Heart left ventricle (tissue), 16 donors: ENCODE results near the gene CREB3L1. TPM values are rescaled to one million over a fixed set of nuclear protein-coding genes. Genes with fewer than 3 reads are reported as not detected.
A peak's percentile ranks its signal among the peaks of the same experiment; 100 is the strongest.

Source experiments
- ATAC-seq, 4 donors: fragments of 200-7000 bp; cut with Tn5 transposase; one replicate each; pipeline ENCODE4 v1.9.1; 2020 to 2022; ENCODE audit warnings: moderate library complexity in 4 of 4, mild to moderate bottlenecking in 3 of 4, moderate number of reproducible peaks in 1 of 4
- DNase-seq, 5 donors: peaks; one replicate each; pipeline ENCODE4 v3.0.0-alpha.2; 2020
- H3K27ac ChIP-seq, 12 donors: fragments of 200-600 bp; sonication (generic) in 4 of 12; one replicate each; pipeline versions ENCODE4 v1.5.0 to v1.8.0; 2016 to 2022; ENCODE audit warnings: mild to moderate bottlenecking in 2 of 12
- H3K27me3 ChIP-seq, 9 donors: fragments of 200-600 bp; sonication (generic) in 2 of 9; one replicate each; pipeline versions ENCODE4 v1.5.1 to v1.8.0; 2016 to 2022; ENCODE audit warnings: mild to moderate bottlenecking in 3 of 9
- H3K36me3 ChIP-seq, 9 donors: fragments of 200-600 bp; sonication (generic) in 2 of 9; one replicate each; pipeline versions ENCODE4 v1.5.0 to v1.8.0; 2018 to 2022; ENCODE audit warnings: mild to moderate bottlenecking in 2 of 9
- H3K4me1 ChIP-seq, 12 donors: fragments of 200-600 bp; sonication (generic) in 4 of 12; one replicate each; pipeline versions ENCODE4 v1.5.0 to v1.8.0; 2016 to 2022; ENCODE audit warnings: mild to moderate bottlenecking in 3 of 12
- H3K4me3 ChIP-seq, 12 donors: fragments of 200-600 bp; sonication (generic) in 4 of 12; one replicate each; pipeline versions ENCODE4 v1.5.0 to v1.8.0; 2017 to 2022; ENCODE audit warnings: mild to moderate bottlenecking in 9 of 12, moderate library complexity in 4 of 12
- H3K9me3 ChIP-seq, 12 donors: fragments of 200-600 bp; sonication (generic) in 4 of 12; one replicate each; pipeline versions ENCODE4 v1.5.0 to v1.8.0; 2016 to 2022; ENCODE audit warnings: mild to moderate bottlenecking in 1 of 12
- POLR2A ChIP-seq, 2 donors: fragments of 450-650 bp; IDR thresholded peaks; one replicate each; pipeline ENCODE4 v1.6.1; 2017; ENCODE audit warnings: antibody characterized with exemption in 2 of 2, mild to moderate bottlenecking in 2 of 2, moderate library complexity in 2 of 2
- WGBS, 4 donors: extraction: QIAGEN DNeasy Blood & Tissue Kit in 2 of 4; methylation state at CpG; one replicate each; pipeline versions ENCODE4 v1.1.5 to v1.1.7; 2013 to 2018; 5-methylcytosine and 5-hydroxymethylcytosine counted together
- intact Hi-C, 10 donors: fragments of 100-400 bp; cut with DNase I; formaldehyde crosslinking; loops; one replicate each; pipeline versions ENCODE4 v1.11.1 to v1.14.2; 2022
- long read RNA-seq, 3 donors: library from polyadenylated mRNA; unstranded; transcript quantifications; one replicate each; pipeline ENCODE4 v2.0.0, GENCODE V29; 2020 to 2021
- polyA plus RNA-seq, 2 donors: library from polyadenylated mRNA; stranded (reverse); fragments of 200-250 nt; gene quantifications; one replicate each; pipeline ENCODE4 v1.2.3, GENCODE V29; 2013
- total RNA-seq, 9 donors: library from RNA; depleted of rRNA in 2 of 9; stranded (reverse); fragments of >200 nt in 2 of 9; fragmentation: NEBNext Ultra II Directional in 3 of 9; extraction: Animal tissue kit (Norgen Biotek cat#: 25700) in 3 of 9; gene quantifications; one replicate each; pipeline versions ENCODE4 v1.1.0 to v1.2.4, GENCODE V29; 2016 to 2023
- TF ChIP-seq, protein P1 (sequence below), 12 donors: fragments of 200-600 bp; sonication (generic) in 4 of 12; IDR thresholded peaks; one replicate each; pipeline versions ENCODE4 v1.5.0 to v1.8.0; 2018 to 2022; ENCODE audit warnings: antibody characterized with exemption in 12 of 12, mild to moderate bottlenecking in 5 of 12
- donor health status: ischemic (EF 13 %, LVEDD 7.1; RV severe dilation, severe dysfunction).
- donor health status: healthy with polysubstance abuse.
- donor health status: DM: no; HTN: yes; CAD: no.
- donor health status: DM: no; HTN: no; CAD: no.
- donor health status: ischemic (EF 25% LVEDD 6.9; RV normal size, moderate dysfunction).
- donor health status: ischemic (EF 25% LVEDD 5.7; RV mildly dilated, moderate dysfunction).
- donor health status: healthy.
- donor health status: DM: yes; HTN: yes; CAD: no.
- donor health status: ischemic (EF 35%, LVEDD 5.7; RV mildly dilated, moderate dysfunction).
- donor health status: nonischemic (EF 11% LVEDD 7.7; RV severe dilation, severe dysfunction).
- donor health status: DM: yes; HTN: yes; CAD: no.
- donor health status: PGD.
- donor health status: ischemic (EF 29% LVEDD 5.4; RV normal size, mild dysfunction).
- donor health status: nonischemic (EF 23%, LVEDD 6.1; RV moderate dilation, normal function).

The CREB3L1 gene, protein sequence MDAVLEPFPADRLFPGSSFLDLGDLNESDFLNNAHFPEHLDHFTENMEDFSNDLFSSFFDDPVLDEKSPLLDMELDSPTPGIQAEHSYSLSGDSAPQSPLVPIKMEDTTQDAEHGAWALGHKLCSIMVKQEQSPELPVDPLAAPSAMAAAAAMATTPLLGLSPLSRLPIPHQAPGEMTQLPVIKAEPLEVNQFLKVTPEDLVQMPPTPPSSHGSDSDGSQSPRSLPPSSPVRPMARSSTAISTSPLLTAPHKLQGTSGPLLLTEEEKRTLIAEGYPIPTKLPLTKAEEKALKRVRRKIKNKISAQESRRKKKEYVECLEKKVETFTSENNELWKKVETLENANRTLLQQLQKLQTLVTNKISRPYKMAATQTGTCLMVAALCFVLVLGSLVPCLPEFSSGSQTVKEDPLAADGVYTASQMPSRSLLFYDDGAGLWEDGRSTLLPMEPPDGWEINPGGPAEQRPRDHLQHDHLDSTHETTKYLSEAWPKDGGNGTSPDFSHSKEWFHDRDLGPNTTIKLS
- total RNA-seq (10 to 100 TPM; 15.5 to 31.9 (median 23.3) TPM), polyA plus RNA-seq (10 to 100 TPM in 1 of 2 donors, 1 to 10 TPM in 1; 7.4 to 30.9 TPM)
- long read RNA-seq, donor 1, transcript CREB3L1-205 (4 exons, 1,817 nt) = major isoform, 5 of 13 reads
- long read RNA-seq, donor 1, partial matches to known transcripts = 2 of 13 reads
- long read RNA-seq, donor 1, other reads (novel, unspliced or antisense) = 3 of 13 reads
- long read RNA-seq, donor 2, partial matches to known transcripts = 0 of 3 reads
- long read RNA-seq, donor 2, other reads (novel, unspliced or antisense) = 0 of 3 reads
- long read RNA-seq, donor 3, partial matches to known transcripts = 3 of 6 reads
- long read RNA-seq, donor 3, other reads (novel, unspliced or antisense) = 1 of 6 reads

GRCh38 chr11:46277622-46278386 is at the start of gene CREB3L1:
CREB3L1 (plus strand) TSS chr11:46277662; CDS start chr11:46278112, 450 bp downstream.
- TF ChIP-seq, protein P1, sequence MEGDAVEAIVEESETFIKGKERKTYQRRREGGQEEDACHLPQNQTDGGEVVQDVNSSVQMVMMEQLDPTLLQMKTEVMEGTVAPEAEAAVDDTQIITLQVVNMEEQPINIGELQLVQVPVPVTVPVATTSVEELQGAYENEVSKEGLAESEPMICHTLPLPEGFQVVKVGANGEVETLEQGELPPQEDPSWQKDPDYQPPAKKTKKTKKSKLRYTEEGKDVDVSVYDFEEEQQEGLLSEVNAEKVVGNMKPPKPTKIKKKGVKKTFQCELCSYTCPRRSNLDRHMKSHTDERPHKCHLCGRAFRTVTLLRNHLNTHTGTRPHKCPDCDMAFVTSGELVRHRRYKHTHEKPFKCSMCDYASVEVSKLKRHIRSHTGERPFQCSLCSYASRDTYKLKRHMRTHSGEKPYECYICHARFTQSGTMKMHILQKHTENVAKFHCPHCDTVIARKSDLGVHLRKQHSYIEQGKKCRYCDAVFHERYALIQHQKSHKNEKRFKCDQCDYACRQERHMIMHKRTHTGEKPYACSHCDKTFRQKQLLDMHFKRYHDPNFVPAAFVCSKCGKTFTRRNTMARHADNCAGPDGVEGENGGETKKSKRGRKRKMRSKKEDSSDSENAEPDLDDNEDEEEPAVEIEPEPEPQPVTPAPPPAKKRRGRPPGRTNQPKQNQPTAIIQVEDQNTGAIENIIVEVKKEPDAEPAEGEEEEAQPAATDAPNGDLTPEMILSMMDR (IDR thresholded peaks at IDR 0.05) = no peak
- peak in 1 of 2 donors; percentile 54 for TF ChIP-seq POLR2A (IDR thresholded peaks at IDR 0.05)
- 1 to 2% (median 1%) methylated on average over 10 to 61 of the region's 61 CpGs for WGBS, 4 donors
- peaks cover 9 to 92% (median 64%) of the 10 kb centered on the region in 12 donors for H3K4me1 ChIP-seq
- H3K9me3 ChIP-seq = no peaks in the 10 kb centered on the region
- intact Hi-C loops = loop anchor here in 5 of 10 donors (2.0 to 5.0 kb wide), 3 partner anchors 19 to 36 kb away; no protein-coding TSS in a partner anchor
- no peaks in the 10 kb centered on the region for H3K36me3 ChIP-seq
- H3K27me3 ChIP-seq = peaks cover 0 to 24% (median 0%) of the 10 kb centered on the region in 9 donors
- H3K27ac ChIP-seq = peak within 1 kb of the TSS; percentile 60 to 89 (median 80)
- ATAC-seq (peak in 2 of 4 donors; percentile 2 to 9), DNase-seq (peak; percentile 59 to 76 (median 71))
- H3K4me3 ChIP-seq = peak within 1 kb of the TSS; percentile 48 to 87 (median 72)

- intact Hi-C loops = no loop called here
- peaks cover 0 to 5% (median 0%) of the 10 kb centered on the region in 12 donors for H3K9me3 ChIP-seq
- no peaks in the 10 kb centered on the region for H3K4me1 ChIP-seq
- H3K27ac ChIP-seq = no peak overlapping the region
- ATAC-seq (no peak), DNase-seq (no peak)
- WGBS, 4 donors = 90 to 92% (median 92%) methylated on average over 13 of the region's 13 CpGs
- no peak overlapping the region for H3K4me3 ChIP-seq
- H3K36me3 ChIP-seq = no peaks in the 10 kb centered on the region
- no peak for TF ChIP-seq POLR2A (IDR thresholded peaks at IDR 0.05)
- TF ChIP-seq, protein P1 (IDR thresholded peaks at IDR 0.05) = no peak
- no peaks in the 10 kb centered on the region for H3K27me3 ChIP-seq
Measured at GRCh38 chr11:46229230-46229629, 48.2 kb upstream of the CREB3L1 start.

DNA sequence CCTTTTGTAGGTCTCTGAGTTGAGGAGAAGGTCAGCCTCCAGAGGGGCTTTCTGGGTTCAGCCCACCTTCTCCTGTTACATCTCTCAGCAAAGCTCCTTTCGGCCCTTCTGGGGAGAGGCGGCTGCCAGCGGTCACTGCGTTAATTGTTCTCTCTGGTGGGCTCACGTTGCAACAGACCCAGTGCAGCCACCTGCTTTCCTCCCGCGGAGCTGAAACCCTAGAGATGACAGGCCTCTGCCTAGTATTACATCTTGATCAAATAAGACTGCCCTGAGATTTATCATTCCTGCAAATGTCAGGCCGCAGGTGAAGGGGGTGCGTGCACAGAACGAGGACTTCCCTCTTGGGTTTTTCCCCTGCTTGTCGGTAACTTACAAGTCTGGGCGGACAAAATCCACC is 43.2 kb upstream of the CREB3L1 start:
- ATAC-seq = no peak
- intact Hi-C loops = loop anchor here in 2 of 10 donors (10.0 kb wide), 3 partner anchors 110 to 300 kb away; partner anchors contain the start of gene PHF21A (in 1 of the 2)
- TF ChIP-seq, protein P1 (IDR thresholded peaks at IDR 0.05) = no peak
- TF ChIP-seq POLR2A (IDR thresholded peaks at IDR 0.05) = no peak
- Histone ChIP-seq H3K4me3 (no peak overlapping the region), H3K36me3 (no peaks in the 10 kb centered on the region), H3K27ac (no peak overlapping the region), H3K27me3 (no peaks in the 10 kb centered on the region), H3K9me3 (peaks cover 0 to 11% (median 0%) of the 10 kb centered on the region in 12 donors), H3K4me1 (peaks cover 1 to 25% (median 13%) of the 10 kb centered on the region in 12 donors)
- WGBS, 4 donors = 63 to 71% (median 69%) methylated on average over 8 to 12 of the region's 12 CpGs
- no peak for DNase-seq
